EH (cell line): ENCODE results near the gene N4BP3.

Experiments
- DNase-seq: peaks from one replicate; pipeline ENCODE4 v3.0.0-alpha.2; 2015; ENCODE audit warnings: low read depth

Gene N4BP3

GRCh38 chr5:178104492-178104891, 8.8 kb upstream of the N4BP3 start:
- DNase-seq = no peak

- no peak for DNase-seq
These were observed 7.2 kb upstream of the N4BP3 start for GRCh38 chr5:178106086-178106485.

- DNase-seq = no peak
These were observed 6.6 kb upstream of the N4BP3 start for GRCh38 chr5:178106556-178107239.

- DNase-seq = no peak
These were observed 5.5 kb upstream of the N4BP3 start for GRCh38 chr5:178107756-178108310.

- no peak for DNase-seq
These were observed 4.9 kb upstream of the N4BP3 start for GRCh38 chr5:178108446-178108845.

GRCh38 chr5:178108966-178109365, 4.4 kb upstream of the N4BP3 start:
- DNase-seq = no peak

- no peak for DNase-seq
These were observed 2.8 kb upstream of the N4BP3 start for GRCh38 chr5:178110511-178110910.

- peak; percentile 23 for DNase-seq
These were observed 1.4 kb upstream of the N4BP3 start for GRCh38 chr5:178111925-178112324.

GRCh38 chr5:178112545-178112944, 787 bp upstream of the N4BP3 start:
- DNase-seq = no peak

- no peak for DNase-seq
These were observed 551 bp downstream of the N4BP3 start for GRCh38 chr5:178113841-178114324.

- no peak for DNase-seq
These were observed 1.2 kb downstream of the N4BP3 start for GRCh38 chr5:178114325-178115135.

- DNase-seq = no peak
These were observed 1.9 kb downstream of the N4BP3 start for GRCh38 chr5:178115136-178115813.

GRCh38 chr5:178115814-178116142, 2.4 kb downstream of the N4BP3 start:
- no peak for DNase-seq

- no peak for DNase-seq
These were observed 3.0 kb downstream of the N4BP3 start for GRCh38 chr5:178116143-178116885.

GRCh38 chr5:178117923-178118701, 4.8 kb downstream of the N4BP3 start:
- DNase-seq = no peak

- no peak for DNase-seq
These were observed 6.7 kb downstream of the N4BP3 start for GRCh38 chr5:178119915-178120606.

GRCh38 chr5:178120607-178121357, 7.5 kb downstream of the N4BP3 start:
- peak; percentile 29 for DNase-seq

GRCh38 chr5:178121391-178122276, 8.3 kb downstream of the N4BP3 start:
- no peak for DNase-seq

- no peak for DNase-seq
These were observed 9.0 kb downstream of the N4BP3 start for GRCh38 chr5:178122346-178122745.
